ENCODE results near the gene UPK3BL1. TPM values are rescaled to one million over a fixed set of nuclear protein-coding genes. Genes with fewer than 3 reads are reported as not detected.
"Not testable (repeated sequence)": the region's sequence is repeated elsewhere in the genome, so short reads cannot be mapped to it uniquely, and the experiment has no call there.

The UPK3BL1 gene
- total RNA-seq: 10 to 100 TPM; 12.2 to 13.9 TPM

- CTCF ChIA-PET, H3K4me1 Mint-ChIP-seq: not testable (repeated sequence)
Measured at GRCh38 chr7:102642691-102643090, at the start of gene UPK3BL1. TSS of gene UPK3BL1 (minus strand) at chr7:102642791. CDS start at chr7:102642741, 50 bp downstream.

GRCh38 chr7:102690602-102691001, 48.0 kb upstream of the UPK3BL1 start:
- H3K9me3 Mint-ChIP-seq; H3K4me3 Mint-ChIP-seq; POLR2A ChIA-PET; H3K27ac Mint-ChIP-seq; H3K4me1 Mint-ChIP-seq; H3K27me3 Mint-ChIP-seq; H3K36me3 Mint-ChIP-seq (ENCODE audit: low read depth); DNase-seq: not testable (repeated sequence)
- CTCF ChIA-PET: interaction anchor here (1.0 kb wide), 1 partner anchor 371 kb away, joined by 6 read pairs; no protein-coding TSS in a partner anchor

More at GRCh38 chr7:102642691-102643090, at the start of gene UPK3BL1:
- DNase-seq; H3K36me3 Mint-ChIP-seq (ENCODE audit: low read depth); H3K4me3 Mint-ChIP-seq; H3K27ac Mint-ChIP-seq; H3K9me3 Mint-ChIP-seq; H3K27me3 Mint-ChIP-seq; POLR2A ChIA-PET: not testable (repeated sequence)

GRCh38 chr7:102689436-102690282, 47.1 kb upstream of the UPK3BL1 start:
- H3K9me3 Mint-ChIP-seq; H3K4me3 Mint-ChIP-seq; H3K27ac Mint-ChIP-seq; POLR2A ChIA-PET; H3K4me1 Mint-ChIP-seq; H3K27me3 Mint-ChIP-seq; H3K36me3 Mint-ChIP-seq (ENCODE audit: low read depth); DNase-seq; CTCF ChIA-PET: not testable (repeated sequence)

GRCh38 chr7:102688299-102689036, 45.9 kb upstream of the UPK3BL1 start:
- H3K4me1 Mint-ChIP-seq; H3K27ac Mint-ChIP-seq; H3K27me3 Mint-ChIP-seq; H3K9me3 Mint-ChIP-seq; POLR2A ChIA-PET; H3K36me3 Mint-ChIP-seq (ENCODE audit: low read depth); H3K4me3 Mint-ChIP-seq; DNase-seq; CTCF ChIA-PET: not testable (repeated sequence)

- POLR2A ChIA-PET; H3K4me1 Mint-ChIP-seq; CTCF ChIA-PET; H3K36me3 Mint-ChIP-seq (ENCODE audit: low read depth); H3K27ac Mint-ChIP-seq; H3K4me3 Mint-ChIP-seq; H3K27me3 Mint-ChIP-seq; H3K9me3 Mint-ChIP-seq; DNase-seq: not testable (repeated sequence)
Measured at GRCh38 chr7:102682560-102682959, 40.0 kb upstream of the UPK3BL1 start.

GRCh38 chr7:102680780-102681179, 38.2 kb upstream of the UPK3BL1 start:
- POLR2A ChIA-PET; H3K4me3 Mint-ChIP-seq; H3K27me3 Mint-ChIP-seq; H3K36me3 Mint-ChIP-seq (ENCODE audit: low read depth); CTCF ChIA-PET; H3K9me3 Mint-ChIP-seq; DNase-seq; H3K27ac Mint-ChIP-seq; H3K4me1 Mint-ChIP-seq: not testable (repeated sequence)

- DNase-seq; CTCF ChIA-PET; H3K27me3 Mint-ChIP-seq; H3K4me1 Mint-ChIP-seq; H3K9me3 Mint-ChIP-seq; H3K27ac Mint-ChIP-seq; H3K36me3 Mint-ChIP-seq (ENCODE audit: low read depth); POLR2A ChIA-PET; H3K4me3 Mint-ChIP-seq: not testable (repeated sequence)
Measured at GRCh38 chr7:102675545-102675944, 33.0 kb upstream of the UPK3BL1 start.

GRCh38 chr7:102673447-102674067, 31.0 kb upstream of the UPK3BL1 start:
- H3K4me1 Mint-ChIP-seq; H3K36me3 Mint-ChIP-seq (ENCODE audit: low read depth); POLR2A ChIA-PET; H3K9me3 Mint-ChIP-seq; CTCF ChIA-PET; H3K27me3 Mint-ChIP-seq; DNase-seq; H3K4me3 Mint-ChIP-seq; H3K27ac Mint-ChIP-seq: not testable (repeated sequence)

GRCh38 chr7:102671956-102672307, 29.3 kb upstream of the UPK3BL1 start:
- H3K27me3 Mint-ChIP-seq; POLR2A ChIA-PET; DNase-seq; H3K9me3 Mint-ChIP-seq; H3K4me3 Mint-ChIP-seq; H3K4me1 Mint-ChIP-seq; H3K36me3 Mint-ChIP-seq (ENCODE audit: low read depth); CTCF ChIA-PET; H3K27ac Mint-ChIP-seq: not testable (repeated sequence)

GRCh38 chr7:102671166-102671955, 28.8 kb upstream of the UPK3BL1 start, which contains the start of gene POLR2J2:
TSS of gene POLR2J2 (minus strand) at chr7:102671663. CDS start at chr7:102671601, 62 bp downstream.
- DNase-seq; CTCF ChIA-PET; H3K27me3 Mint-ChIP-seq; H3K9me3 Mint-ChIP-seq; H3K27ac Mint-ChIP-seq; POLR2A ChIA-PET; H3K4me3 Mint-ChIP-seq; H3K36me3 Mint-ChIP-seq (ENCODE audit: low read depth); H3K4me1 Mint-ChIP-seq: not testable (repeated sequence)

GRCh38 chr7:102667523-102667922, 24.9 kb upstream of the UPK3BL1 start:
- DNase-seq, POLR2A ChIA-PET: not testable (repeated sequence)

GRCh38 chr7:102666850-102667249, 24.3 kb upstream of the UPK3BL1 start:
- POLR2A ChIA-PET; CTCF ChIA-PET; H3K9me3 Mint-ChIP-seq; H3K4me1 Mint-ChIP-seq; H3K36me3 Mint-ChIP-seq (ENCODE audit: low read depth); H3K27me3 Mint-ChIP-seq; H3K4me3 Mint-ChIP-seq; H3K27ac Mint-ChIP-seq; DNase-seq: not testable (repeated sequence)

More at GRCh38 chr7:102667523-102667922, 24.9 kb upstream of the UPK3BL1 start:
- H3K27me3 Mint-ChIP-seq; H3K36me3 Mint-ChIP-seq (ENCODE audit: low read depth); H3K27ac Mint-ChIP-seq; H3K4me3 Mint-ChIP-seq; CTCF ChIA-PET; H3K9me3 Mint-ChIP-seq; H3K4me1 Mint-ChIP-seq: not testable (repeated sequence)

GRCh38 chr7:102664765-102665164, 22.2 kb upstream of the UPK3BL1 start:
- H3K4me3 Mint-ChIP-seq; H3K27me3 Mint-ChIP-seq; CTCF ChIA-PET; H3K27ac Mint-ChIP-seq; H3K9me3 Mint-ChIP-seq; H3K4me1 Mint-ChIP-seq; H3K36me3 Mint-ChIP-seq (ENCODE audit: low read depth); DNase-seq; POLR2A ChIA-PET: not testable (repeated sequence)

Data from activated CD4-positive, alpha-beta memory T cell treated with anti-CD3 and anti-CD28 coated beads, Interleukin-2, amount 10 ng/mL, durations not matched to agents 7 days and 5 days (primary cell).